Ovary (tissue), 3 donors: ENCODE data around the gene YAE1.

Experiments used
- EP300 ChIP-seq: sonication (generic); formaldehyde crosslinking; IDR thresholded peaks from one replicate; pipeline ENCODE4 v1.6.1; 2017; ENCODE audit warnings: antibody characterized with exemption
- POLR2A ChIP-seq: fragments of 450-650 bp; IDR thresholded peaks from one replicate; pipeline ENCODE4 v1.6.1; 2017; ENCODE audit warnings: antibody characterized with exemption, mild to moderate bottlenecking, moderate library complexity
- TF ChIP-seq, protein P1 (sequence below), 3 donors: fragments of 450-650 bp in 2 of 3; fragments of 200-600 bp in 1 of 3; IDR thresholded peaks; one replicate each; pipeline versions ENCODE4 v1.5.1 to v1.8.0; 2016 to 2022; ENCODE audit warnings: antibody characterized with exemption in 3 of 3, mild to moderate bottlenecking in 1 of 3
- donor health status: DM: no; HTN: no; CAD: no.

DNA sequence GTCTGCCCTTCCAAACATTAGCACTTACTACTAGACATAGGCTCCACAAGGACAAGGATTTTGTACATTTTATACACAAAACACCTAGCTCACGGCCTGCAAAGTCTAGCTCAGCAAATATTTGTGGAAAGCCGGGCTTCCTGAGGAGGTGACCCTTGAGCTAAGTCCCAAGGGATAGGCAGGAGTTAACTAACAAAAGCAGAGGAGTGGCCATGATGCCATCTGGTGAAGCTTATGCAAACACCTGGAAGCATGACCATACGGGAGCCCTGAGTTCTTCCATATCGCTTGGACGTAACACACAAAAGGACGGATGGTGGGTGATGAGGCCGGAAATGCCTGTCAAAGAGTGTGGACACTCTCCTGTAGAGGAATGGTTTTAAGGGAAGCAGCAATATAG, 25.9 kb upstream of the YAE1 start:
- TF ChIP-seq, protein P1, sequence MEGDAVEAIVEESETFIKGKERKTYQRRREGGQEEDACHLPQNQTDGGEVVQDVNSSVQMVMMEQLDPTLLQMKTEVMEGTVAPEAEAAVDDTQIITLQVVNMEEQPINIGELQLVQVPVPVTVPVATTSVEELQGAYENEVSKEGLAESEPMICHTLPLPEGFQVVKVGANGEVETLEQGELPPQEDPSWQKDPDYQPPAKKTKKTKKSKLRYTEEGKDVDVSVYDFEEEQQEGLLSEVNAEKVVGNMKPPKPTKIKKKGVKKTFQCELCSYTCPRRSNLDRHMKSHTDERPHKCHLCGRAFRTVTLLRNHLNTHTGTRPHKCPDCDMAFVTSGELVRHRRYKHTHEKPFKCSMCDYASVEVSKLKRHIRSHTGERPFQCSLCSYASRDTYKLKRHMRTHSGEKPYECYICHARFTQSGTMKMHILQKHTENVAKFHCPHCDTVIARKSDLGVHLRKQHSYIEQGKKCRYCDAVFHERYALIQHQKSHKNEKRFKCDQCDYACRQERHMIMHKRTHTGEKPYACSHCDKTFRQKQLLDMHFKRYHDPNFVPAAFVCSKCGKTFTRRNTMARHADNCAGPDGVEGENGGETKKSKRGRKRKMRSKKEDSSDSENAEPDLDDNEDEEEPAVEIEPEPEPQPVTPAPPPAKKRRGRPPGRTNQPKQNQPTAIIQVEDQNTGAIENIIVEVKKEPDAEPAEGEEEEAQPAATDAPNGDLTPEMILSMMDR (IDR thresholded peaks at IDR 0.05): no peak
- TF ChIP-seq POLR2A: no peak
- TF ChIP-seq EP300: no peak
